ENCODE results near the gene METTL21C.

METTL21C gene

GRCh38 chr13:102698649-102698980 lies 3.8 kb upstream of the METTL21C start:
- Histone ChIP-seq H3K14ac (ENCODE audit: low read length in 2 of 2) (no peak overlapping the region), H3K4me2 (ENCODE audit: low read length, poor library complexity, severe bottlenecking) (no peak overlapping the region)
- WGBS = 77% methylated on average over 2 of the region's 2 CpGs

GRCh38 chr13:102697929-102698648 lies 3.2 kb upstream of the METTL21C start:
- H2AK5ac ChIP-seq (ENCODE audit: low read length, severe bottlenecking) = peak overlapping the region; percentile 27
- H3K79me1 ChIP-seq (replicated peaks; ENCODE audit: low read length, poor library complexity, severe bottlenecking) = no peaks in the 10 kb centered on the region
- no peak overlapping the region for H3K4me2 ChIP-seq (ENCODE audit: low read length, poor library complexity, severe bottlenecking)
- no peak overlapping the region for H4K8ac ChIP-seq (ENCODE audit: low read length)
- no peak overlapping the region for H2BK5ac ChIP-seq (ENCODE audit: low read depth, low read length, poor library complexity, severe bottlenecking)
- no peak overlapping the region for H3K23ac ChIP-seq (ENCODE audit: low read length in 2 of 2)
- H3K4me3 ChIP-seq (ENCODE audit: insufficient read depth in 1 of 2, low read depth in 1 of 2, low read length in 2 of 2) = no peak overlapping the region
- peaks cover 0 to 10% of the 10 kb centered on the region in 2 experiments for H3K27me3 ChIP-seq (ENCODE audit: control insufficient read depth in 1 of 2, insufficient read depth in 1 of 2, low read length in 2 of 2)
- no peak overlapping the region for H2BK12ac ChIP-seq (ENCODE audit: low read length in 2 of 2)
- no peak overlapping the region for H3K18ac ChIP-seq (ENCODE audit: low read depth in 1 of 2, low read length in 2 of 2)
- 89% methylated on average over 8 of the region's 8 CpGs for WGBS
- H2BK120ac ChIP-seq (ENCODE audit: low read depth, low read length) = no peak overlapping the region
- peaks cover 12% of the 10 kb centered on the region for H3K4me1 ChIP-seq (ENCODE audit: control insufficient read depth, insufficient read depth, low read depth, low read length)
- DNase-seq = no peak
- no peak overlapping the region for H3K27ac ChIP-seq (ENCODE audit: low read length, poor library complexity, severe bottlenecking)
- H3K36me3 ChIP-seq (ENCODE audit: control insufficient read depth in 1 of 2, insufficient read depth in 2 of 2, low read depth in 1 of 2, low read length in 2 of 2) = no peaks in the 10 kb centered on the region
- no peak overlapping the region for H4K91ac ChIP-seq (ENCODE audit: low read length)
- H3K9ac ChIP-seq (ENCODE audit: low read length) = no peak overlapping the region
- no peak overlapping the region for H2AFZ ChIP-seq (ENCODE audit: low read depth, low read length)
- H3K9me3 ChIP-seq (ENCODE audit: control insufficient read depth, low read length) = peaks cover 6% of the 10 kb centered on the region
- H3K4ac ChIP-seq (ENCODE audit: low read depth in 1 of 2, low read length in 2 of 2) = no peak overlapping the region
- H3K14ac ChIP-seq (ENCODE audit: low read length in 2 of 2) = no peak overlapping the region
- H2BK15ac ChIP-seq (ENCODE audit: low read depth, poor library complexity, severe bottlenecking) = no peak overlapping the region

More at GRCh38 chr13:102698649-102698980, 3.8 kb upstream of the METTL21C start:
- Histone ChIP-seq H4K8ac (ENCODE audit: low read length) (no peak overlapping the region), H3K9me3 (ENCODE audit: control insufficient read depth, low read length) (peaks cover 6% of the 10 kb centered on the region), H2BK12ac (ENCODE audit: low read length in 2 of 2) (no peak overlapping the region), H2BK15ac (ENCODE audit: low read depth, poor library complexity, severe bottlenecking) (no peak overlapping the region), H2BK120ac (ENCODE audit: low read depth, low read length) (no peak overlapping the region), H3K23ac (ENCODE audit: low read length in 2 of 2) (no peak overlapping the region), H3K36me3 (ENCODE audit: control insufficient read depth in 1 of 2, insufficient read depth in 2 of 2, low read depth in 1 of 2, low read length in 2 of 2) (no peaks in the 10 kb centered on the region), H3K4ac (ENCODE audit: low read depth in 1 of 2, low read length in 2 of 2) (no peak overlapping the region), H3K4me1 (ENCODE audit: control insufficient read depth, insufficient read depth, low read depth, low read length) (peaks cover 11% of the 10 kb centered on the region), H3K27ac (ENCODE audit: low read length, poor library complexity, severe bottlenecking) (no peak overlapping the region), H2BK5ac (ENCODE audit: low read depth, low read length, poor library complexity, severe bottlenecking) (no peak overlapping the region), H3K27me3 (ENCODE audit: control insufficient read depth in 1 of 2, insufficient read depth in 1 of 2, low read length in 2 of 2) (peaks cover 0 to 10% of the 10 kb centered on the region in 2 experiments), H3K79me1 (replicated peaks; ENCODE audit: low read length, poor library complexity, severe bottlenecking) (no peaks in the 10 kb centered on the region), H2AFZ (ENCODE audit: low read depth, low read length) (no peak overlapping the region), H4K91ac (ENCODE audit: low read length) (no peak overlapping the region), H3K18ac (ENCODE audit: low read depth in 1 of 2, low read length in 2 of 2) (no peak overlapping the region), H2AK5ac (ENCODE audit: low read length, severe bottlenecking) (no peak overlapping the region), H3K4me3 (ENCODE audit: insufficient read depth in 1 of 2, low read depth in 1 of 2, low read length in 2 of 2) (no peak overlapping the region), H3K9ac (ENCODE audit: low read length) (no peak overlapping the region)
- DNase-seq = no peak

- Histone ChIP-seq H3K14ac (ENCODE audit: low read length in 2 of 2) (no peak overlapping the region), H3K9ac (ENCODE audit: low read length) (no peak overlapping the region), H4K8ac (ENCODE audit: low read length) (no peak overlapping the region), H2BK5ac (ENCODE audit: low read depth, low read length, poor library complexity, severe bottlenecking) (no peak overlapping the region), H3K4me2 (ENCODE audit: low read length, poor library complexity, severe bottlenecking) (no peak overlapping the region), H2BK12ac (ENCODE audit: low read length in 2 of 2) (no peak overlapping the region), H3K27ac (ENCODE audit: low read length, poor library complexity, severe bottlenecking) (no peak overlapping the region), H2AK5ac (ENCODE audit: low read length, severe bottlenecking) (no peak overlapping the region), H3K27me3 (ENCODE audit: control insufficient read depth in 1 of 2, insufficient read depth in 1 of 2, low read length in 2 of 2) (peaks cover 0 to 10% of the 10 kb centered on the region in 2 experiments), H2AFZ (ENCODE audit: low read depth, low read length) (no peak overlapping the region), H3K9me3 (ENCODE audit: control insufficient read depth, low read length) (peaks cover 6% of the 10 kb centered on the region), H3K4me1 (ENCODE audit: control insufficient read depth, insufficient read depth, low read depth, low read length) (peaks cover 16% of the 10 kb centered on the region), H2BK15ac (ENCODE audit: low read depth, poor library complexity, severe bottlenecking) (no peak overlapping the region), H3K79me1 (replicated peaks; ENCODE audit: low read length, poor library complexity, severe bottlenecking) (no peaks in the 10 kb centered on the region), H3K23ac (ENCODE audit: low read length in 2 of 2) (no peak overlapping the region), H3K18ac (ENCODE audit: low read depth in 1 of 2, low read length in 2 of 2) (no peak overlapping the region), H2BK120ac (ENCODE audit: low read depth, low read length) (no peak overlapping the region), H3K4ac (ENCODE audit: low read depth in 1 of 2, low read length in 2 of 2) (no peak overlapping the region), H3K4me3 (ENCODE audit: insufficient read depth in 1 of 2, low read depth in 1 of 2, low read length in 2 of 2) (no peak overlapping the region), H4K91ac (ENCODE audit: low read length) (no peak overlapping the region), H3K36me3 (ENCODE audit: control insufficient read depth in 1 of 2, insufficient read depth in 2 of 2, low read depth in 1 of 2, low read length in 2 of 2) (no peaks in the 10 kb centered on the region)
- WGBS = 69% methylated on average over 5 of the region's 6 CpGs
- DNase-seq = no peak
These were observed 2.4 kb upstream of the METTL21C start for GRCh38 chr13:102697264-102697663.

- Histone ChIP-seq H3K79me1 (replicated peaks; ENCODE audit: low read length, poor library complexity, severe bottlenecking) (no peaks in the 10 kb centered on the region), H3K9me3 (ENCODE audit: control insufficient read depth, low read length) (peaks cover 6% of the 10 kb centered on the region), H3K14ac (ENCODE audit: low read length in 2 of 2) (no peak overlapping the region), H3K4me1 (ENCODE audit: control insufficient read depth, insufficient read depth, low read depth, low read length) (peaks cover 22% of the 10 kb centered on the region), H2AFZ (ENCODE audit: low read depth, low read length) (no peak overlapping the region), H3K9ac (ENCODE audit: low read length) (no peak overlapping the region), H3K36me3 (ENCODE audit: control insufficient read depth in 1 of 2, insufficient read depth in 2 of 2, low read depth in 1 of 2, low read length in 2 of 2) (no peaks in the 10 kb centered on the region), H3K23ac (ENCODE audit: low read length in 2 of 2) (no peak overlapping the region), H3K4me2 (ENCODE audit: low read length, poor library complexity, severe bottlenecking) (no peak overlapping the region), H3K4ac (ENCODE audit: low read depth in 1 of 2, low read length in 2 of 2) (no peak overlapping the region), H2BK5ac (ENCODE audit: low read depth, low read length, poor library complexity, severe bottlenecking) (no peak overlapping the region), H2BK120ac (ENCODE audit: low read depth, low read length) (no peak overlapping the region), H3K27me3 (ENCODE audit: control insufficient read depth in 1 of 2, insufficient read depth in 1 of 2, low read length in 2 of 2) (peaks cover 0 to 10% of the 10 kb centered on the region in 2 experiments), H3K27ac (ENCODE audit: low read length, poor library complexity, severe bottlenecking) (no peak overlapping the region), H2BK12ac (ENCODE audit: low read length in 2 of 2) (no peak overlapping the region), H4K91ac (ENCODE audit: low read length) (no peak overlapping the region), H2BK15ac (ENCODE audit: low read depth, poor library complexity, severe bottlenecking) (no peak overlapping the region), H4K8ac (ENCODE audit: low read length) (no peak overlapping the region), H3K4me3 (ENCODE audit: insufficient read depth in 1 of 2, low read depth in 1 of 2, low read length in 2 of 2) (no peak overlapping the region), H3K18ac (ENCODE audit: low read depth in 1 of 2, low read length in 2 of 2) (no peak overlapping the region), H2AK5ac (ENCODE audit: low read length, severe bottlenecking) (no peak overlapping the region)
- DNase-seq = no peak
- 89% methylated on average over 4 of the region's 4 CpGs for WGBS
These were observed 1.6 kb upstream of the METTL21C start for GRCh38 chr13:102696465-102696864.
